Stimulated activated naive CD8-positive, alpha-beta T cell treated with anti-CD3 and anti-CD28 coated beads, Interleukin-15, Interleukin-2, amounts not matched to agents 100 U/mL and 50 U/mL, for 24 hours (primary cell): ENCODE data around the gene CYTH3.
"Not testable (repeated sequence)": the region's sequence is repeated elsewhere in the genome, so short reads cannot be mapped to it uniquely, and the experiment has no call there.

Source experiments
- ATAC-seq: fragments of 150-1000 bp; cut with Tn5 transposase; one replicate; pipeline ENCODE4 v1.10.0; 2021
- DNase-seq: peaks from one replicate; pipeline ENCODE4 v3.0.0; 2021

Gene CYTH3

GRCh38 chr7:6283391-6284054 is 11.1 kb upstream of the CYTH3 start:
- not testable (repeated sequence) for ATAC-seq, DNase-seq

- no peak for DNase-seq
- ATAC-seq: no peak
Measured at GRCh38 chr7:6279937-6280336, 7.5 kb upstream of the CYTH3 start.

- ATAC-seq: no peak
Measured at GRCh38 chr7:6279341-6279740, 6.9 kb upstream of the CYTH3 start.

GRCh38 chr7:6278749-6279310 is 6.4 kb upstream of the CYTH3 start:
- DNase-seq (no peak), ATAC-seq (no peak)

More at GRCh38 chr7:6279341-6279740, 6.9 kb upstream of the CYTH3 start:
- no peak for DNase-seq

- ATAC-seq (no peak), DNase-seq (no peak)
Measured at GRCh38 chr7:6277476-6277875, 5.1 kb upstream of the CYTH3 start.

GRCh38 chr7:6276911-6277408 is 4.5 kb upstream of the CYTH3 start:
- ATAC-seq (no peak), DNase-seq (no peak)

- no peak for DNase-seq
- ATAC-seq: no peak
Measured at GRCh38 chr7:6274743-6275142, 2.3 kb upstream of the CYTH3 start.

- DNase-seq: no peak
- ATAC-seq: no peak
Measured at GRCh38 chr7:6273917-6274630, 1.6 kb upstream of the CYTH3 start.

GRCh38 chr7:6273380-6273837 is 985 bp upstream of the CYTH3 start:
- no peak for DNase-seq
- no peak for ATAC-seq

GRCh38 chr7:6271694-6272440 is 557 bp downstream of the CYTH3 start:
- ATAC-seq (peak; percentile 7), DNase-seq (peak; percentile 35)

GRCh38 chr7:6271060-6271658 is 1.3 kb downstream of the CYTH3 start:
- ATAC-seq: no peak
- DNase-seq: peak; percentile 32

- DNase-seq (no peak), ATAC-seq (no peak)
Measured at GRCh38 chr7:6269527-6269926, 2.9 kb downstream of the CYTH3 start.

GRCh38 chr7:6268907-6269306 is 3.5 kb downstream of the CYTH3 start:
- DNase-seq: no peak
- no peak for ATAC-seq

- ATAC-seq: no peak
- no peak for DNase-seq
Measured at GRCh38 chr7:6268023-6268900, 4.2 kb downstream of the CYTH3 start.

GRCh38 chr7:6266699-6267098 is 5.7 kb downstream of the CYTH3 start:
- no peak for ATAC-seq
- no peak for DNase-seq

- DNase-seq: no peak
Measured at GRCh38 chr7:6262221-6262620, 10.2 kb downstream of the CYTH3 start.

GRCh38 chr7:6261699-6262098 is 10.7 kb downstream of the CYTH3 start:
- DNase-seq: no peak
- ATAC-seq: no peak

More at GRCh38 chr7:6262221-6262620, 10.2 kb downstream of the CYTH3 start:
- ATAC-seq: no peak

GRCh38 chr7:6260291-6261187 is 11.9 kb downstream of the CYTH3 start:
- DNase-seq: no peak
- no peak for ATAC-seq

GRCh38 chr7:6259257-6259656 is 13.2 kb downstream of the CYTH3 start:
- no peak for DNase-seq
- ATAC-seq: no peak
